CMK (cell line): ENCODE data around the gene OXNAD1.
A peak's percentile ranks its signal among the peaks of the same experiment; 100 is the strongest.

ENCODE experiments used
- DNase-seq: peaks from one replicate; pipeline ENCODE4 v3.0.0-alpha.2; 2010; ENCODE audit warnings: low read depth

OXNAD1 gene

GRCh38 chr3:16329036-16329825, 64.2 kb downstream of the OXNAD1 start:
- DNase-seq, result no peak

DNA sequence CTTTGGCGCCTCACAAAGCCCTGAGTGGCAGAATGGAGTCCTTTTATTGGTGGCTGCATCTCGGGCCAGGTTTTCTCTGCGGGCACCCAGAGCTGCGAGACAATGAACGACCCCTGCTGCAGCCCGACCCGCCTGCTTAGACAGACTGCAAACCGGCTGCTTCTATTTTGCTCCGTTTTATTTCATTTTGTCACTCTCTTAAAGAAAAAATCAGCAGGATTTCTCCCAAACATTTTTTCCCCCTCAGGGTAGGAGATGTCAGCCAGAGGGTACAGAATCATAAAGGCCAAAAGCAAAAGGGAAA, 64.8 kb downstream of the OXNAD1 start:
- no peak for DNase-seq

- no peak for DNase-seq
These were observed 65.3 kb downstream of the OXNAD1 start for GRCh38 chr3:16330351-16330750.

DNA sequence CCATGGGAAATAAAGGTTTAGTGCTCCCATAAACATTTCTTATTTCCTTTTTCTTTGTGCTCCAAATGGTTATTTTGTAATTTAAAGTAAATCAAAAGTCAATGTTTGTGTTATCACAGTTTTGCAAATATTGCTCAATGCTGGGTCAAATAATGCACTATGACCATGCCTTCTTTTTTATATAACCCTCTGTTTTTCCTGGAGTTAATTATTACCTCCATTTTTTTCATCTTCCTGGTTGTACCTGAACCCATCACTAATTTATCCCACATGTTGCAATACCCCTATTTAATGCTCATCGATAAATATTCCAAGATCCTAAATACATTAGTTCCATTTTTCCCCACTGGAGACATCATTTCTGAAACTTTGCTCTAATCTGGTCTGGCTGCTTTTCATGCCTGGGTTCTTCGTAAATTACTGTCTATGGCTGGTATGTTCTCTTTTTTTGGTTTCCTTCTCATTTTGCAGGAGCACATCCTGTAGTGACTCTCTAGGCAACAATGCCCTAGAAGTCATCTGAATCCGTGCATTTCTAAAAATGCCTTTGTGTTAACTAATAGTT, 66.4 kb downstream of the OXNAD1 start:
- no peak for DNase-seq

DNA sequence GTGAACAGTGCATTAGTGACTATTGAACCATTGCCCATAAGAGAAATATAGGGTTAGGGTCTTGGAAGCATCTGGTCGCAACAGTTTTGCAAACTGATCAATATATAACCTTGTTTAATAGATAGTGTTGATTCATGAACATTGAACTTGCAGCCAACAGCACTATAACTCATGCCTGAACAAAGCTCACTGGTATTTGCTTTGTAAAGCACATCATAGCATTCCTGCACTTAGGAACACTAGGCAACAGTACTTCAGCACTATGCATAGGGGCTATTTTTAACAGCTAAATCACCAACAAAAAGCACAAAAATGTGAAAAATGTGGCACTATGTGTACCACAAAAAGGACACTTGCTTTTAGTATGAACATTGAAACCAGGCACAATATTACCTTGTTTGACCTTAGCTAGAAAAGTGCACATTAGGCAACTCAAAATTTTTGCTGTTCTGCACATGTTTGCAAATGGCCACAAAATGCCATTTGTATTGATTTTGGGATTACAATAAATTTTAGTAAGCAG, 68.0 kb downstream of the OXNAD1 start:
- DNase-seq, result no peak

GRCh38 chr3:16334909-16335308, 69.9 kb downstream of the OXNAD1 start:
- DNase-seq, result no peak

- no peak for DNase-seq
These were observed 70.3 kb downstream of the OXNAD1 start for GRCh38 chr3:16335333-16335732.

- no peak for DNase-seq
These were observed 71.0 kb downstream of the OXNAD1 start for GRCh38 chr3:16335772-16336645.

DNA sequence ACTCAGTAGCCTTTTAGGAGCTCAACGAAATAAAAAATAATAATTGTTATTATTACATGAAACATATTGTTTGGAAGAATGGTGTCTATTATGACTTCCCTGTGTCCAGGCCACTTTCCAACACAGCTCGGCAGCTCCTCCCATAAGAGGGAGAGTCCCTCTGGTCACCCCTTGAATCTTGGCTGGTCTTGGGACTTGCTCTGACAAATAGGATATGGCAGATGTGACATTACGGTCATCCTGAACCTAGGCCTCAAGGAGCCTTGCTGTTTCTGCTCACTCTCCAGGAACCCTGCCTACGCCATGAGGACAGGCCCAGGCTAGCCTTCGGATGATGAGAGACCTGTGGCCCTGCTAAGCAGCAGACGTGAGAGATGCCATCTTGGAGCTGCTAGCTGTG, 71.8 kb downstream of the OXNAD1 start:
- no peak for DNase-seq

DNA sequence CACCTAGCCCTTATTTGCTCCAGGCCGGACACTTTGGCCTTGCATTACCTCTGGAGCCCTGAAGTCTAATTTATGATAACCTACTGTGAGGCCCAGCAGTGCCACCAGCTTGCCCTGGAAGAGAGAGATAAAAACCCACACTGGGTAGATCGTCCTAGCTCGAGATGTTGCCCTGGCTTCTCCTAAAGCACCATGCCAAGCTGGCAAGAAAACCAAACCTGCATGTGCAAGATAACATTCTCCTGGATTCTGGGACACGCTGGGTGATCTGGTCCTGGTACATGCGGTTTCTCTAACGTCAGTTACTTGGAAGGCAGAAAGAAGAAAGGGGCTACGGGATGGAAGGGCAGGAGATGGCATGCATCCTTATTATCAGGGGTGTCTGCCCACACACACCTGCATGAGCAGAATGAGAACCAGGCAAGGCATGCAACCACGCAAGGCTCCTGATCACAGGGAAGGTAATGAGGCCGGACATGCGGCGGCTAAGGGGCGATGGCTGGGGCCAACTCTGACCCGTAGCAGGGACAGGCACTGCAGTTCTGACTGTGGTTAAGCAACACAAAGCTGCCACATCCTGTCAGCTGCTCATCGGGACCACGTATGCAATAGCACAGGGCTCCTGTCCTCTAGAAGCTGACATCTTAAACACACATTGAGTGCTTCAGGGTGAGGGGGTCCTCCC, 73.0 kb downstream of the OXNAD1 start:
- DNase-seq, result peak; percentile 18

GRCh38 chr3:16338999-16339398, 74.0 kb downstream of the OXNAD1 start:
- no peak for DNase-seq

DNA sequence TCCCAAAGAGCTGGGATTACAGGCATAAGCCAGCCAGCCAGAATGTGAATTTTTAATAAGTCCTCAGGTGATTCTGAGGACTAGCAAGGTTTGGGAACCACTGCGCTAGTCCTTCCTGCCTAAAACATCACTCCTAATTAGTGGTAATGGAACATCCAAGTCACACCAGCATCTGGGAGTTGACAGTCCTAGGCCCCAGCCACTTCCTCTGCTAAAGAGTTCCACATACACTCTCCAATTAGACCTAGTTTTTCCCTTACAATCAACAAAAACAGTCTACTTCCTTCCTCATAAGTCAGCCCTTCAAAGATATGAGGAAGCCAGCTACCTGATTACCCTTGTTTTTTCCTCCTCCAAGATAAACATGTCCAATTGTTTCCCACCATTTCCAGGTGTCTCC, 78.1 kb downstream of the OXNAD1 start:
- no peak for DNase-seq

DNA sequence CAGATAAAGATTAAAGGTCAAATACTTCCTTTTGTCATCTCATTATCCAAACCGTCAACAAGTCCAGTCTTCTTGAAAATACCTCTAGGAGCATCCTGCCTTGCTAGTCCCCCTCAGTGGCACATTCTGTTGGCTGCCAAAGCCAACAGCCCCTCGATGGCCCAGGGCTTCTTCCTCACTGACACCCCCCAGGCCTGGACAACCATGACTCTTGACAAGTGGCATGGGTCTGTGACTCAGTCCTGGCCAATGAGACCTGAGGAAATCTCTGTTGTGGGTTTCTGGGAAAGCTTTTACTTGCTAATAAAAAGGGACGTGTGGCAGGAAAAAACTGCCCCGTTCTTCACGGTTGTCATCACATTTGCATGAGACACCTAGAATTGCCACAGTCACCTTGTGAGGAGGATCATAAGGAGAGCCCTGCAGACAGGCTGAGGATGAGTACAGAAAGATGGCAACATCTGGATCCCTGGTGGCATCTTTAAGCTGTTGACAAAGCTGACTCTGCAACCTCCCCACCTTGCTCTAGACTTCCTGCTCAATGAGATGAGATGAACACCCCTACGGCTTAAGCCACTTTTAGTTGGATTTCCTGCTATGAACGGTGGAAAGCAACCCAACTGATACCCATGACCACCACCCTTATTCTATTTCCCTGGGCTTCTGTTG, 81.5 kb downstream of the OXNAD1 start:
- DNase-seq, result no peak

GRCh38 chr3:16347548-16347947, 82.5 kb downstream of the OXNAD1 start:
- no peak for DNase-seq

- peak; percentile 14 for DNase-seq
These were observed 85.1 kb downstream of the OXNAD1 start for GRCh38 chr3:16349986-16350596.

- no peak for DNase-seq
These were observed 85.7 kb downstream of the OXNAD1 start for GRCh38 chr3:16350597-16351318.

DNA sequence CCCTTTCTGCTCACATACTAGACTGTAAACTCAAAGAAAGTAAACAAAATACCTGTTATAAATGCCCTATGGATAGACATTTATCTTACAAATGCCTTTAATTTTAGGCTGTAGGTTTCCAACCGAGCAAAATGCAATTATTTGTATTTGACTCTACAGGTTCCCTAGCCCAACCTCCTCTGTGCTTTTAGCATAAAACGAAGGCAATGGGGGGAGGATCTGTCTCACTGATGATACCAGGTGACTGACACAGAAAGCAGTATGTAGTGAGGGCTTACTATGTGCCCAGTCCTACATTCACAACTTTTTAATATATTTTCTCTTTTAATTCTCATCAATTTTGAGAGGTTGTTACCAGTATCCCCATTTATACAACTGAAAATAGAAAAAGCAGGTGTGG, 87.4 kb downstream of the OXNAD1 start:
- no peak for DNase-seq

DNA sequence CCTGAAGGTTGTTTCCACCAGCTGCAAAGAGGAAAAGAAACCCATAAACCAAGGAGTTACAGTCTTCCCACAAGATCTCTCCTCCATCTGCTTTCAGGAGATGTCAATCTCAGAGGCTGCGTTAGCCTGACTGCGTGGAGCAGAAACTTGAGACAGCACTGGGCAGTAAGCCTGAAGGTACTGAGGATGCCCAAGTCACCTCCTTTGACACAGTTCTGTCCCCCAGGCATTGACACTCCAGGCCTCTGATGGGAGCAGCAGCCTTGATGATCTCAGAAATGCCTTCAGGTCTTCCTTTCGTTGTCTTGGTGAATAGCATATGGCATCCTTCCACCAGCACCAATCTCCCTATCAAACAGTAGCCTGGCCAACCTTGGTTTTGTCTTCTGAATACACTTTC, 89.3 kb downstream of the OXNAD1 start:
- no peak for DNase-seq
